C4-2B (cell line): ENCODE results near the gene ETV5.

Source experiments
- CTCF ChIP-seq: fragments of 450-650 bp; conservative IDR thresholded peaks from 2 replicates; pipeline ENCODE4 v1.5.1; 2017; ENCODE audit warnings: mild to moderate bottlenecking
- ZFX ChIP-seq: fragments of 450-650 bp; IDR thresholded peaks from 2 replicates; pipeline ENCODE4 v1.6.1; 2017

- TF ChIP-seq CTCF (no peak), ZFX (no peak)
Observed at GRCh38 chr3:186012137-186012536, 96.8 kb downstream of the ETV5 start.
